GM21360 (cell line): ENCODE results near the gene RAB37.
A peak's percentile ranks its signal among the peaks of the same experiment; 100 is the strongest.

Source experiments
- ATAC-seq: cut with Tn5 transposase; IDR thresholded peaks from one replicate; pipeline ENCODE4 v1.9.1; 2021; ENCODE audit warnings: mild to moderate bottlenecking, moderate library complexity; ENCODE audit not compliant: unreplicated experiment

Gene RAB37

GRCh38 chr17:74744714-74745547 lies 7.9 kb downstream of the RAB37 start:
- ATAC-seq: no peak

- no peak for ATAC-seq
Measured at GRCh38 chr17:74745548-74746177, 8.6 kb downstream of the RAB37 start.

- ATAC-seq: no peak
Measured at GRCh38 chr17:74746376-74746775, 9.3 kb downstream of the RAB37 start.

- ATAC-seq: no peak
Measured at GRCh38 chr17:74746922-74747321, 9.9 kb downstream of the RAB37 start.

- ATAC-seq: no peak
Measured at GRCh38 chr17:74748279-74748528, 11.1 kb downstream of the RAB37 start.

GRCh38 chr17:74748529-74749278 lies 11.6 kb downstream of the RAB37 start, which contains the start of gene NHERF1:
NHERF1 (plus strand) TSS chr17:74748628; CDS start chr17:74748847, 219 bp downstream.
- ATAC-seq: peak; percentile 92

GRCh38 chr17:74749279-74750038 lies 12.4 kb downstream of the RAB37 start:
- no peak for ATAC-seq

- ATAC-seq: no peak
Measured at GRCh38 chr17:74750039-74750326, 12.9 kb downstream of the RAB37 start.

- ATAC-seq: no peak
Measured at GRCh38 chr17:74750327-74751069, 13.4 kb downstream of the RAB37 start.

GRCh38 chr17:74752415-74752814 lies 15.4 kb downstream of the RAB37 start:
- ATAC-seq: no peak

GRCh38 chr17:74752822-74753401 lies 15.9 kb downstream of the RAB37 start:
- no peak for ATAC-seq

GRCh38 chr17:74754832-74755231 lies 17.8 kb downstream of the RAB37 start:
- no peak for ATAC-seq

GRCh38 chr17:74755533-74755932 lies 18.5 kb downstream of the RAB37 start:
- no peak for ATAC-seq

GRCh38 chr17:74756891-74757290 lies 19.8 kb downstream of the RAB37 start:
- no peak for ATAC-seq

GRCh38 chr17:74757502-74757901 lies 20.4 kb downstream of the RAB37 start:
- no peak for ATAC-seq

- ATAC-seq: no peak
Measured at GRCh38 chr17:74757931-74758847, 21.1 kb downstream of the RAB37 start.

- ATAC-seq: no peak
Measured at GRCh38 chr17:74758848-74759168, 21.8 kb downstream of the RAB37 start.

- no peak for ATAC-seq
Measured at GRCh38 chr17:74759243-74759801, 22.3 kb downstream of the RAB37 start.

GRCh38 chr17:74759941-74760340 lies 22.9 kb downstream of the RAB37 start:
- no peak for ATAC-seq
